ENCODE results near the gene BTBD19.
A peak's percentile ranks its signal among the peaks of the same experiment; 100 is the strongest.
"Not testable (repeated sequence)": the region's sequence is repeated elsewhere in the genome, so short reads cannot be mapped to it uniquely, and the experiment has no call there.

BTBD19 gene

GRCh38 chr1:44810101-44810761 lies 1.9 kb downstream of the BTBD19 start:
- DNase-seq: peak; percentile 40

- DNase-seq: not testable (repeated sequence)
Measured at GRCh38 chr1:44810762-44811105, 2.4 kb downstream of the BTBD19 start.

- no peak for DNase-seq
Measured at GRCh38 chr1:44811234-44811633, 2.9 kb downstream of the BTBD19 start.

- DNase-seq: no peak
Measured at GRCh38 chr1:44812822-44813543, 4.7 kb downstream of the BTBD19 start.

- not testable (repeated sequence) for DNase-seq
Measured at GRCh38 chr1:44815926-44816325, 7.6 kb downstream of the BTBD19 start.

GRCh38 chr1:44817307-44817706 lies 9.0 kb downstream of the BTBD19 start:
- DNase-seq: no peak

GRCh38 chr1:44817771-44818495 lies 9.6 kb downstream of the BTBD19 start:
- no peak for DNase-seq

GRCh38 chr1:44819196-44819607 lies 10.9 kb downstream of the BTBD19 start:
- DNase-seq: no peak

- peak; percentile 79 for DNase-seq
Measured at GRCh38 chr1:44819608-44820327, 11.4 kb downstream of the BTBD19 start.

- no peak for DNase-seq
Measured at GRCh38 chr1:44820328-44821239, 12.3 kb downstream of the BTBD19 start.

- DNase-seq: no peak
Measured at GRCh38 chr1:44821240-44821715, 13.0 kb downstream of the BTBD19 start.

GRCh38 chr1:44822131-44822701 lies 13.9 kb downstream of the BTBD19 start:
- DNase-seq: no peak

- no peak for DNase-seq
Measured at GRCh38 chr1:44822981-44823451, 14.7 kb downstream of the BTBD19 start.

GRCh38 chr1:44824392-44824791 lies 16.1 kb downstream of the BTBD19 start:
- DNase-seq: not testable (repeated sequence)

GRCh38 chr1:44826375-44827196 lies 18.3 kb downstream of the BTBD19 start:
- no peak for DNase-seq

GRCh38 chr1:44827197-44828002 lies 19.1 kb downstream of the BTBD19 start:
- DNase-seq: no peak

GRCh38 chr1:44828003-44828651 lies 19.8 kb downstream of the BTBD19 start:
- DNase-seq: no peak

- DNase-seq: no peak
Measured at GRCh38 chr1:44828841-44829440, 20.6 kb downstream of the BTBD19 start.
